HepG2 (cell line): Measurements from ENCODE around the gene NMNAT1.

Source experiments
- CEBPG ChIP-seq: IDR thresholded peaks from 2 replicates; pipeline ENCODE4 v1.6.1; 2016
- CTCF ChIP-seq: sonication (generic); formaldehyde crosslinking; IDR thresholded peaks from 2 replicates; pipeline ENCODE4 v1.5.0; 2020; ENCODE audit warnings: mild to moderate bottlenecking, missing genetic modification reagents, moderate library complexity
- FOXP4 ChIP-seq: sonication (generic); formaldehyde crosslinking; IDR thresholded peaks from 2 replicates; pipeline ENCODE4 v1.4.0; 2020; ENCODE audit warnings: missing genetic modification reagents
- KLF16 ChIP-seq, 2 experiments: sonication (generic) in 1 of 2; formaldehyde crosslinking in 1 of 2; IDR thresholded peaks; 2 replicates each; pipeline versions ENCODE4 v1.6.1 to v1.8.0; 2016 to 2023; ENCODE audit warnings: missing genetic modification reagents in 2 of 2, missing compliant biosample characterization in 1 of 2
- MXD4 ChIP-seq: IDR thresholded peaks from 2 replicates; pipeline ENCODE4 v1.6.1; 2016; ENCODE audit warnings: mild to moderate bottlenecking, missing biosample characterization, missing genetic modification reagents
- TEAD2 ChIP-seq: sonication (generic); formaldehyde crosslinking; IDR thresholded peaks from 2 replicates; pipeline ENCODE4 v1.9.0; 2021; ENCODE audit warnings: missing genetic modification reagents

GRCh38 chr1:9910076-9910422, 33.2 kb upstream of the NMNAT1 start, which contains the start of gene CTNNBIP1:
- TF ChIP-seq FOXP4 (CRISPR knock-in tag) (no peak), CTCF (no peak), TEAD2 (no peak), MXD4 (no peak), KLF16 (CRISPR knock-in tag; IDR thresholded peaks at IDR 0.05) (no peak), CEBPG (no peak)
